A549 treated with RU486 at 1 μM for 4 hours (cell line): ENCODE data around the gene STRN3. TPM values are rescaled to one million over a fixed set of nuclear protein-coding genes. Genes with fewer than 3 reads are reported as not detected.

ENCODE experiments used
- total RNA-seq: library from RNA; stranded (reverse); fragments of 200-300 nt; extraction: Qiagen RNA extraction; gene quantifications from 5 replicates; pipeline ENCODE4 v1.2.3, GENCODE V29; 2022; ENCODE audit warnings: low read depth

Gene STRN3, protein sequence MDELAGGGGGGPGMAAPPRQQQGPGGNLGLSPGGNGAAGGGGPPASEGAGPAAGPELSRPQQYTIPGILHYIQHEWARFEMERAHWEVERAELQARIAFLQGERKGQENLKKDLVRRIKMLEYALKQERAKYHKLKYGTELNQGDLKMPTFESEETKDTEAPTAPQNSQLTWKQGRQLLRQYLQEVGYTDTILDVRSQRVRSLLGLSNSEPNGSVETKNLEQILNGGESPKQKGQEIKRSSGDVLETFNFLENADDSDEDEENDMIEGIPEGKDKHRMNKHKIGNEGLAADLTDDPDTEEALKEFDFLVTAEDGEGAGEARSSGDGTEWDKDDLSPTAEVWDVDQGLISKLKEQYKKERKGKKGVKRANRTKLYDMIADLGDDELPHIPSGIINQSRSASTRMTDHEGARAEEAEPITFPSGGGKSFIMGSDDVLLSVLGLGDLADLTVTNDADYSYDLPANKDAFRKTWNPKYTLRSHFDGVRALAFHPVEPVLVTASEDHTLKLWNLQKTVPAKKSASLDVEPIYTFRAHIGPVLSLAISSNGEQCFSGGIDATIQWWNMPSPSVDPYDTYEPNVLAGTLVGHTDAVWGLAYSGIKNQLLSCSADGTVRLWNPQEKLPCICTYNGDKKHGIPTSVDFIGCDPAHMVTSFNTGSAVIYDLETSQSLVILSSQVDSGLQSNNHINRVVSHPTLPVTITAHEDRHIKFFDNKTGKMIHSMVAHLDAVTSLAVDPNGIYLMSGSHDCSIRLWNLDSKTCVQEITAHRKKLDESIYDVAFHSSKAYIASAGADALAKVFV
- 12.1 to 19.1 TPM (median 16.1 TPM) in 5 replicates for total RNA-seq

DNA sequence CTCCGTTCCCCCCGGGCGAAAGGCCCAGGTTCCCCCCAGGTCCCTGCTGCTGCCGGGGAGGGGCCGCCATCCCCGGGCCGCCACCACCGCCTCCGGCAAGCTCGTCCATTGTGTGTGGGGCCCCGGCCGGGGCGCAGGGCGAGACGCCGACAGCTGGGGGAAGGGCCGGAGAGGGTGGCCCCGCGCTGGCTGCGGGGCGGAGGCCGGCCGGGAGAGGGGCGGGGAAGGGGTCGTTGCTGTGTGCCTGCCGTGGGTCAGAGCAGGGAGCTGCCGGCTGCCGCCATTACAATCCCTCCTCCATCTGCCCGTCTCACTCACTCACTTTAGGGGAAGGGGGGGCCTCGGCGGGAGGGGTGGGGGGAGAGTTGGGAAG lies at the start of gene STRN3:
TSS of gene STRN3 (minus strand) at position 303 of the 373 bp plus-strand sequence. CDS start at position 109, 194 bp downstream.

DNA sequence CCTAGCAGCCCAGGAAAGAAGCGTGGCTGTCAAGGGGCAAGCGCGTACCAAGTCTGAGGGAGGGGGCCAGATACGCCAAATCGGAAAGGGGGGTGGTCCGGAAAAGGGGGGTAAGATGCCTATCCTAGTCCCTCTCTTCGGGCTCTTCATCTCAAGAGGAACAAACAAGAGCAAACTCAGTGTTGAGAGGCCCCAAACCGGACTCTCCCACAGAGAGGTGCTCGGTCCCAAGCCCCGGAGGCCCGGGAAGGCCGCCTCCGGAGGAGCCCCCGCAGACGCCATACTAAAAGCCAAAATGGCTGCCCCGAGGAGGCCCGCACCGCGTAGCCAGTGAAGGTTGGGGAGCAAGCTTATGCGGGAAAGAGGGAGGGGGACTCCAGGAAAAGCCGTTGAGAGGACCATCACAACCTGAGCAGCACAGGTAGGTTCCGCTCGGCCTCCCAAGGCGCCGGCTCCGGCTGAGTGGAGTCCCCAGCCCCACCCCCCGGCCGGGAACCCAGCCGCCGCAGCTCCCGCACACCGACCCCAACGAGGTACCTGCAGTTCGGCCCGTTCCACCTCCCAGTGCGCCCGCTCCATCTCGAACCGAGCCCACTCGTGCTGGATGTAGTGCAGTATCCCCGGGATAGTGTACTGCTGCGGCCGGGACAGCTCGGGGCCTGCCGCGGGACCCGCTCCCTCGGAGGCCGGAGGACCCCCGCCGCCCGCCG lies 657 bp downstream of the STRN3 start, which contains the start of gene AP4S1:
TSS of gene AP4S1 (plus strand) at position 283 of the 710 bp plus-strand sequence. CDS start 40,548 bp downstream, outside the sequence.

DNA sequence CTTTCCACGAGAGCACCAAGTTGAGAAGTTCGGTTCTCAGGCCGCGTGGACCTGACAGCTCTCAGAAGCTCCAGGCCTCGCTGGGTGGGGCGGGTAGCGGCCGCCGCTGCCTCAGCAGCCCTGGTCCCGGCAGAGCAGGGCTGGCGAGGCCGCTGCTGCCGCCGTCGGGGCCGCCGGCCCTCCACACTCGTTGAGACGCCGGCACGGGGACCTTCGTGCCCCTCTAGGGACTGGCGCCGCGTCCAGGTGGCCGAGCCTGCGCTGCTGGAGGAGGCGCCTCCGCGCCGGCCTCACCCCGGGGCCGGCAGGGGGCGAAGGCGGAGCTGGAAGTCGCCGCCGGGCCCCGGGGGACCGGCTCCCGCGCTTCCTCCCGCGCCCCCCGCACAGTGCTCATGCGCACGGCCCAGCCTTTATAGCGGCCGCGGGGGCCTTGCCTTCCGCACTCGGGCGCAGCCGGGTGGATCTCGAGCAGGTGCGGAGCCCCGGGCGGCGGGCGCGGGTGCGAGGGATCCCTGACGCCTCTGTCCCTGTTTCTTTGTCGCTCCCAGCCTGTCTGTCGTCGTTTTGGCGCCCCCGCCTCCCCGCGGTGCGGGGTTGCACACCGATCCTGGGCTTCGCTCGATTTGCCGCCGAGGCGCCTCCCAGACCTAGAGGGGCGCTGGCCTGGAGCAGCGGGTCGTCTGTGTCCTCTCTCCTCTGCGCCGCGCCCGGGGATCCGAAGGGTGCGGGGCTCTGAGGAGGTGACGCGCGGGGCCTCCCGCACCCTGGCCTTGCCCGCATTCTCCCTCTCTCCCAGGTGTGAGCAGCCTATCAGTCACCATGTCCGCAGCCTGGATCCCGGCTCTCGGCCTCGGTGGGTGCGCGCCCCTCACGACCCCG lies 151.8 kb downstream of the STRN3 start, which contains the start of gene COCH:
TSS of gene COCH (plus strand) at position 440 of the 879 bp plus-strand sequence. CDS start at position 820, 380 bp downstream.

Other genes with a start within 250 kb of the STRN3 start
- 21.2 to 27.3 TPM (median 26.0 TPM) in 5 replicates for gene COCH, start 151.8 kb downstream of the STRN3 start, total RNA-seq
- 5.8 to 11.5 TPM (median 9.7 TPM) in 5 replicates for gene AP4S1, start 730 bp downstream of the STRN3 start, total RNA-seq
- gene HECTD1, start 181.4 kb upstream of the STRN3 start, total RNA-seq = 48.5 to 79.9 TPM (median 65.6 TPM) in 5 replicates